K562 treated with DMSO at 1 percent for 24 hours (cell line): ENCODE measurements around the gene PEAK3. TPM values are rescaled to one million over a fixed set of nuclear protein-coding genes. Genes with fewer than 3 reads are reported as not detected.

ENCODE experiments used
- total RNA-seq: library from RNA; unstranded; fragments of 300-600 nt; gene quantifications from 2 replicates; pipeline ENCODE4 v1.2.3, GENCODE V29; 2022; ENCODE audit warnings: low read depth; ENCODE audit not compliant: insufficient read depth

PEAK3 gene, protein sequence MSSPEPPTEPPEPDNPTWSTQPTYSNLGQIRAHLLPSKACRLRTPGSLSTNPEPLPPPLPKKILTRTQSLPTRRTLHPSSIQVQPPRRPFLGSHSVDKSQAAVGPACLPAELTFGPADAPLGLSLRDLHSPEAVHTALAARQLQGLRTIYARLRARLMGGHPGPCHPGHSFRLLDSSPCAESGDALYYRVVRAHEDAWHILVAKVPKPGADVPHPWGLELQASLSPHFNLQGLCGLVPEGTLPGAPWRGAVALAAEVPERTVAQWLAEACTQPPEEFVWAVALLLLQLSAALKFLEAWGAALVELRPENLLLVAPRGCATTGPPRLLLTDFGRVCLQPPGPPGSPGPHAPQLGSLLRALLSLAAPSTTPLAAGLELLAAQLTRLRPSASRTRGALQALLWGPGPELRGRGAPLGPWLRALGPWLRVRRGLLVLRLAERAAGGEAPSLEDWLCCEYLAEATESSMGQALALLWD
- total RNA-seq = 0.09 and 0.31 TPM in 2 replicates

DNA sequence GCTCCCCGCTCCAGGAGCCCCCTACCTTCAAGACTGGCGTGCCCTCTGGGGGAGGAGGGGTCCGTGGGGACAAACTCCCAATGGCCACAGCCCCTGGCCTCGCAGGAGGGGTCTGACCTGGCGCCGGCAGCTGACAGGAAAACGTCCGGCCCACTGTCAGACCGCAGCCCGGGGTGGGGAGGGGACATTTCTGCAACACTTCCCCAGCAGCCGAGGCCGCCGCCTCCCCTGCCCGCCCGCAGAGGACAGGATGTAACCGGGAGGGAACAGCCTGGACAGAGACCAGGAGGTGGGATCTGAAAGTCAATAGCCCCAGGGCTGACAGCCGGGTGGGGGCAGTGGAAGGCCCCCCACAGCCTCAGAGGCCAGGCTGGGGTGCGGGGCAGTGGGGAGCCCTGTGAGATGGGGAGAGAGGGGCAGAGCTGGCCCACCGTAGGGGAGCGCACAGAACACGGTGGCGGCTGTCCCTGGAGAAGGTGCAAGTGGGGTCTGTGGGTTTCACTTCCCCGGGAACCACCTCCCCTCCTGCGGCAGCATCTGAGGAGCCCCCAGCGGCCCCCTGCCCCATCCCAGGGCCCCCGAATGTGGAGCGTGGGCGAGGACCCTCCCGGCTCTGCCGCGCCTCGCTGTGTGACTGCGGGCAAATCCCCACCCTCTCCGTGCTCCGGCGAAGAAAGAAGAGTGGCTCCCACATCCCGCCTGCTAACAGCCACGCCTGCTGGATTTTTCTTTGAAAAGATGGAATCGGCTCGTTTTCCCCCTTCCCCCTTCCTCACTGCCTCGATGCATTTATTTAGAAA, at the start of gene PEAK3:
TSS of gene PEAK3 (minus strand) at position 114 of the 800 bp plus-strand sequence. CDS start 1,244 bp downstream, outside the sequence.

DNA sequence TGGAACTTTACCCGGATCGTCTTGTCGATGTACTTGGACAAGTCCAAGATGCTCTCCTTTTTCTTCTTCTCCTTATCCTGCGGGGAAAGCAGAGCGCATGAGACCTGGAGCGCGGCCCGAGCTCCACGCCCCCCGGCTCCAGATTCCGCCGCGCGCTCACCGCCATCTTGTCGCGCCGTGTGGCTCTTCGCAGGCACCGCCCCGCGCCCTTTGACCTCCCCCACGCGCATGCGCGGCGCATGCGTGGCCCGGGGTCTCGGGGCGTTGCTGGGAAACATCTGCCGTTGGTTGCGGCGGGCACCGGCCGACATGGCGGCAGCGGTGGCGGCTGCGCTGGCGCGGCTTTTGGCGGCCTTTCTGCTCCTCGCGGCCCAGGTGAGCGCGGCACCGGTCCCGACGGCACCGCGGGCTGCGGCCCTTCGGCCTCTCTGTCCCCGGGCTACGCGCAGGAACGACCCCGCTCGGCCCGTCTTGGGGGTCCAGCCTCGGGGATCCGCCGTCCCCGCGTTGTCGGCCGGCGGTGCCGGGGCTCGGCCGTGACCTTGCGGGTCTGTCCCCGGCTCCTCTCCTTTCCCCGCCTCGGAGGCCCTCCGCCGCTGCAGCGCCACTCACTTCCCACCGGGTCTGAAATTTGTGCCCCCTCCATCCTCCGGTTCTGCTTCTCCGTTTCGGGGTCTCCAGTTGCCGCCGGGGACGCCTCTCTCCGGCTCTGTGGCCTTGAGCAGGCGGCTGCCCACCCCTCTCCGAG, 46.6 kb upstream of the PEAK3 start, which contains the start of the genes LSM7 and SPPL2B:
TSS of gene LSM7 (minus strand) at position 186 of the 748 bp plus-strand sequence. CDS start at position 166, 20 bp downstream.
TSS of gene SPPL2B (plus strand) at position 284 of the 748 bp plus-strand sequence. CDS start at position 310, 26 bp downstream.

GRCh38 chr19:2308114-2308556, 26.2 kb upstream of the PEAK3 start, which contains the start of gene LINGO3:
Gene LINGO3, minus strand, starts transcription at chr19:2308154. Its CDS starts 16,378 bp downstream, at chr19:2291776.

DNA sequence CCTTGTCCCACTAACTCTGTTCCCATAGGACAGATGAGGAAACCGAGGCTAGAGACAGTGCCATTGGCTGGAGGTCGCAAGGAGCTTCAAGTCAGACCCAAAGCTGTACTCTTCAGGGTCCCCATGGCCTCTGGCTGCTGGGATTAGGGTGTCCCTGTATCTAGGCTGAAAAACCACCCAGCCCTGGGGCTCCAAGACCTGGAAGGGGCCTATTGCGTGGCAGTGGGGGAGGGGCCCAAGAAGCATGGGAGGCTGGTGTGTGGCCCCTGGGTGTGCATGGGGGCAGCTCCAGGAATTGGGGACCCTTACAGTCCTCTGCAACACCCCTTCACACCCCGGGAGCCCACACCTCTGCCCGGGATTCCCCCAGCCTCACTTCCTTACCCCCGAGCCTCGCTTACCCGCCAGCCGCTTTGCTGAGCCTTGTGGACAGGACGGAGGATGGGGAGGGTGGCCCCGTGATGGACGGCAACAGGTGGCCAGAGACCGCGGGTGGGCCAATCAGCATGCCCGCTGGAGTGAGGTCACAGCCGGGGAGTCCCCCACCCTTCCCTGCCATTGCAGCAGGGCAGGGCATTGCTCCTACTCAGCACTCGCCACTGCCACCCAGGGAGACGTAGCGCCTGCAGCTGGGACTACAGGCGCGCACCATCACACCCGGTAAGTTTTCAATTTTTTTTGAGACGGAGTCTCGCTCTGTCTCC, 25.8 kb downstream of the PEAK3 start, which contains the start of gene JSRP1:
TSS of gene JSRP1 (minus strand) at position 436 of the 704 bp plus-strand sequence. CDS start 1,103 bp downstream, outside the sequence.

DNA sequence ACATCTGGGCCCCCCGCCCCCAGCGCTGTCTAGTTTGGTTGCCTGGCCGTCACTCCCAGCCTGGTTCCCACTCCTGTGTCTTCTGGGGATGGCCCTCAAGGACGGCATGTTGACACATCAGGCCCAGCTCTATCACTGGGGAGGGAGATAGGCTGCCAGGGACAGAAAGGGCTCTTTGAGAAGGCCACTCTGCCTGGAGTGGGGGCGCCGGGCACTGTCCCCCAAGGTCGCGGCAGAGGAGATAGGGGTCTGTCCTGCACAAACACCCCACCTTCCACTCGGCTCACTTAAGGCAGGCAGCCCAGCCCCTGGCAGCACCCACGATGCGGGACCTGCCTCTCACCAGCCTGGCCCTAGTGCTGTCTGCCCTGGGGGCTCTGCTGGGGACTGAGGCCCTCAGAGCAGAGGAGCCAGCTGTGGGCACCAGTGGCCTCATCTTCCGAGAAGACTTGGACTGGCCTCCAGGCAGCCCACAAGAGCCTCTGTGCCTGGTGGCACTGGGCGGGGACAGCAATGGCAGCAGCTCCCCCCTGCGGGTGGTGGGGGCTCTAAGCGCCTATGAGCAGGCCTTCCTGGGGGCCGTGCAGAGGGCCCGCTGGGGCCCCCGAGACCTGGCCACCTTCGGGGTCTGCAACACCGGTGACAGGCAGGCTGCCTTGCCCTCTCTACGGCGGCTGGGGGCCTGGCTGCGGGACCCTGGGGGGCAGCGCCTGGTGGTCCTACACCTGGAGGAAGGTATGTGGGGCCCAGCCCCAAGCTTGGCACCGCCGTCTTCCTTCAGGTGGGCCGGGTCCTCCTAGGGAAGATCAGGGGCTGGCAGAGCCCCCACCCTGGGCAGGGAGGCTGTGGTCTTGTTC, 32.7 kb downstream of the PEAK3 start, which contains the start of gene AMH:
TSS of gene AMH (plus strand) at position 314 of the 857 bp plus-strand sequence. CDS start at position 324, 10 bp downstream.

GRCh38 chr19:2236314-2237050, 45.5 kb downstream of the PEAK3 start, which contains the start of the genes PLEKHJ1 and SF3A2:
Gene PLEKHJ1, minus strand, starts transcription at chr19:2236329. Its CDS starts 81 bp downstream, at chr19:2236248.
Gene SF3A2, plus strand, starts transcription at chr19:2236824. Its CDS starts 6,595 bp downstream, at chr19:2243419.

Other genes with a start within 250 kb of the PEAK3 start
- 395 and 452 TPM in 2 replicates for gene MKNK2, start 230.9 kb downstream of the PEAK3 start, total RNA-seq
- 16.0 and 19.2 TPM in 2 replicates for gene MOB3A, start 185.8 kb downstream of the PEAK3 start, total RNA-seq
- 1.2 and 1.5 TPM in 2 replicates for gene IZUMO4, start 185.3 kb downstream of the PEAK3 start, total RNA-seq
- gene AP3D1, start 130.6 kb downstream of the PEAK3 start, total RNA-seq = 126 and 128 TPM in 2 replicates
- 44.4 and 47.7 TPM in 2 replicates for gene DOT1L, start 118.2 kb downstream of the PEAK3 start, total RNA-seq
- gene PLEKHJ1, start 45.8 kb downstream of the PEAK3 start, total RNA-seq = 182 and 187 TPM in 2 replicates
- 110 and 119 TPM in 2 replicates for gene SF3A2, start 45.4 kb downstream of the PEAK3 start, total RNA-seq
- 36.6 and 42.4 TPM in 2 replicates for gene AMH, start 32.9 kb downstream of the PEAK3 start, total RNA-seq
- 0.89 TPM in 1 of 2 replicates, not detected in the other for gene JSRP1, start 25.8 kb downstream of the PEAK3 start, total RNA-seq
- gene LINGO3, start 26.0 kb upstream of the PEAK3 start, total RNA-seq = 1.3 and 1.7 TPM in 2 replicates
- 340 and 353 TPM in 2 replicates for gene LSM7, start 46.4 kb upstream of the PEAK3 start, total RNA-seq
- gene SPPL2B, start 46.5 kb upstream of the PEAK3 start, total RNA-seq = 67.1 and 84.5 TPM in 2 replicates
- 0.37 and 1.0 TPM in 2 replicates for gene TMPRSS9, start 78.1 kb upstream of the PEAK3 start, total RNA-seq
- 50.2 and 62.2 TPM in 2 replicates for gene TIMM13, start 145.4 kb upstream of the PEAK3 start, total RNA-seq
- 76.1 and 82.0 TPM in 2 replicates for gene LMNB2, start 174.8 kb upstream of the PEAK3 start, total RNA-seq
- 13.0 and 17.9 TPM in 2 replicates for gene GADD45B, start 194.0 kb upstream of the PEAK3 start, total RNA-seq